Stimulated activated naive B cell treated with anti-CD40 and anti-IgM and Interleukin-4, amounts not matched to agents 10 μg/mL and 1 μg/mL and 100 μg/mL, for 72 hours (primary cell): ENCODE data around the gene SULT2B1.

ENCODE experiments used
- ATAC-seq, 2 donors: fragments of 150-1000 bp; cut with Tn5 transposase; replicated peaks; 2 replicates each; pipeline ENCODE4 v1.10.0; 2021; ENCODE audit warnings: moderate library complexity in 1 of 2
- DNase-seq: peaks from one replicate; pipeline ENCODE4 v3.0.0; 2021
- H3K27ac Mint-ChIP-seq: one replicate; pipeline ENCODE4 v1.8.0; 2022; ENCODE audit warnings: mild to moderate bottlenecking, mixed read lengths
- H3K27me3 Mint-ChIP-seq, 2 donors: one replicate each; pipeline ENCODE4 v1.8.0; 2022; ENCODE audit warnings: mixed read lengths in 2 of 2
- H3K36me3 Mint-ChIP-seq, 2 donors: one replicate each; pipeline ENCODE4 v1.8.0; 2022; ENCODE audit warnings: mixed read lengths in 2 of 2, mild to moderate bottlenecking in 1 of 2
- H3K4me1 Mint-ChIP-seq, 2 donors: one replicate each; pipeline ENCODE4 v1.8.0; 2022; ENCODE audit warnings: mixed read lengths in 2 of 2, mild to moderate bottlenecking in 1 of 2
- H3K4me3 Mint-ChIP-seq, 2 donors: one replicate each; pipeline ENCODE4 v1.8.0; 2022; ENCODE audit warnings: mild to moderate bottlenecking in 2 of 2, mixed read lengths in 2 of 2, moderate library complexity in 1 of 2
- H3K9me3 Mint-ChIP-seq, 2 donors: one replicate each; pipeline ENCODE4 v1.8.0; 2022; ENCODE audit warnings: mixed read lengths in 2 of 2, mild to moderate bottlenecking in 1 of 2

The SULT2B1 gene

GRCh38 chr19:48618916-48619691 is 67.1 kb downstream of the SULT2B1 start, which contains the start of the genes RPL18 and SPHK2:
TSS of gene RPL18 (minus strand) at chr19:48619178. CDS start at chr19:48619143, 35 bp downstream.
TSS of gene SPHK2 (plus strand) at chr19:48619506. CDS start at chr19:48620515, 1,009 bp downstream.
- ATAC-seq (peak; percentile 86 to 89), DNase-seq (peak; percentile 98)
- no peaks in the 10 kb centered on the region for H3K27me3 Mint-ChIP-seq
- H3K36me3 Mint-ChIP-seq: peaks cover 58 to 70% of the 10 kb centered on the region in 2 donors
- no peaks in the 10 kb centered on the region for H3K9me3 Mint-ChIP-seq
- H3K4me3 Mint-ChIP-seq: peak within 1 kb of the TSS; percentile 89 to 99
- peaks cover 44 to 72% of the 10 kb centered on the region in 2 donors for H3K4me1 Mint-ChIP-seq
- peak within 1 kb of the TSS; percentile 100 for H3K27ac Mint-ChIP-seq

- Mint-ChIP-seq H3K27me3 (no peaks in the 10 kb centered on the region), H3K4me1 (peaks cover 46 to 80% of the 10 kb centered on the region in 2 donors), H3K9me3 (no peaks in the 10 kb centered on the region), H3K4me3 (peak overlapping the region; percentile 89 to 99), H3K36me3 (peaks cover 55 to 63% of the 10 kb centered on the region in 2 donors), H3K27ac (peak overlapping the region; percentile 100)
- no peak for DNase-seq
- ATAC-seq: no peak
Measured at GRCh38 chr19:48619692-48620585, 68.0 kb downstream of the SULT2B1 start.

GRCh38 chr19:48623556-48624066 is 71.6 kb downstream of the SULT2B1 start:
- peak overlapping the region; percentile 94 for H3K27ac Mint-ChIP-seq
- peak overlapping the region; percentile 87 for H3K4me3 Mint-ChIP-seq
- no peaks in the 10 kb centered on the region for H3K9me3 Mint-ChIP-seq
- H3K36me3 Mint-ChIP-seq: peaks cover 24 to 30% of the 10 kb centered on the region in 2 donors
- DNase-seq (no peak), ATAC-seq (no peak)
- peaks cover 48 to 72% of the 10 kb centered on the region in 2 donors for H3K4me1 Mint-ChIP-seq
- no peaks in the 10 kb centered on the region for H3K27me3 Mint-ChIP-seq

GRCh38 chr19:48624067-48624594 is 72.2 kb downstream of the SULT2B1 start:
- Mint-ChIP-seq H3K36me3 (peaks cover 21 to 29% of the 10 kb centered on the region in 2 donors), H3K9me3 (no peaks in the 10 kb centered on the region), H3K4me1 (peaks cover 48 to 69% of the 10 kb centered on the region in 2 donors), H3K4me3 (peak overlapping the region; percentile 87), H3K27me3 (no peaks in the 10 kb centered on the region), H3K27ac (peak overlapping the region; percentile 94)
- peak; percentile 78 to 81 for ATAC-seq
- DNase-seq: peak; percentile 95

- DNase-seq (no peak), ATAC-seq (no peak)
- peak overlapping the region; percentile 87 for H3K4me3 Mint-ChIP-seq
- no peaks in the 10 kb centered on the region for H3K9me3 Mint-ChIP-seq
- H3K27ac Mint-ChIP-seq: peak overlapping the region; percentile 94
- H3K36me3 Mint-ChIP-seq: peaks cover 24 to 31% of the 10 kb centered on the region in 2 donors
- H3K27me3 Mint-ChIP-seq: no peaks in the 10 kb centered on the region
- H3K4me1 Mint-ChIP-seq: peaks cover 42 to 61% of the 10 kb centered on the region in 2 donors
Measured at GRCh38 chr19:48624791-48625723, 73.1 kb downstream of the SULT2B1 start.

- H3K27me3 Mint-ChIP-seq: no peaks in the 10 kb centered on the region
- peak overlapping the region; percentile 66 for H3K27ac Mint-ChIP-seq
- H3K36me3 Mint-ChIP-seq: peaks cover 26 to 38% of the 10 kb centered on the region in 2 donors
- DNase-seq (no peak), ATAC-seq (no peak)
- H3K4me3 Mint-ChIP-seq: peak overlapping the region in 1 of 2 donors; percentile 87
- H3K4me1 Mint-ChIP-seq: peaks cover 42 to 65% of the 10 kb centered on the region in 2 donors
- no peaks in the 10 kb centered on the region for H3K9me3 Mint-ChIP-seq
Measured at GRCh38 chr19:48625891-48626327, 73.9 kb downstream of the SULT2B1 start.

GRCh38 chr19:48627201-48627864 is 75.4 kb downstream of the SULT2B1 start:
- DNase-seq: no peak
- ATAC-seq: peak; percentile 25 to 33
- Mint-ChIP-seq H3K27me3 (no peaks in the 10 kb centered on the region), H3K4me1 (peaks cover 34 to 63% of the 10 kb centered on the region in 2 donors), H3K4me3 (no peak overlapping the region), H3K36me3 (peaks cover 22 to 31% of the 10 kb centered on the region in 2 donors), H3K27ac (peak overlapping the region; percentile 73), H3K9me3 (no peaks in the 10 kb centered on the region)

GRCh38 chr19:48627865-48628314 is 75.9 kb downstream of the SULT2B1 start:
- no peak overlapping the region for H3K27ac Mint-ChIP-seq
- peaks cover 36 to 64% of the 10 kb centered on the region in 2 donors for H3K4me1 Mint-ChIP-seq
- DNase-seq (no peak), ATAC-seq (no peak)
- peaks cover 22 to 29% of the 10 kb centered on the region in 2 donors for H3K36me3 Mint-ChIP-seq
- H3K9me3 Mint-ChIP-seq: no peaks in the 10 kb centered on the region
- H3K4me3 Mint-ChIP-seq: no peak overlapping the region
- H3K27me3 Mint-ChIP-seq: no peaks in the 10 kb centered on the region

- no peak overlapping the region for H3K4me3 Mint-ChIP-seq
- H3K9me3 Mint-ChIP-seq: no peaks in the 10 kb centered on the region
- H3K27ac Mint-ChIP-seq: peak overlapping the region; percentile 85
- H3K27me3 Mint-ChIP-seq: no peaks in the 10 kb centered on the region
- DNase-seq: no peak
- peaks cover 37 to 65% of the 10 kb centered on the region in 2 donors for H3K4me1 Mint-ChIP-seq
- H3K36me3 Mint-ChIP-seq: peaks cover 17 to 23% of the 10 kb centered on the region in 2 donors
- no peak for ATAC-seq
Measured at GRCh38 chr19:48628486-48629296, 76.7 kb downstream of the SULT2B1 start.

- ATAC-seq (no peak), DNase-seq (no peak)
- Mint-ChIP-seq H3K4me1 (peaks cover 35 to 65% of the 10 kb centered on the region in 2 donors), H3K27ac (no peak overlapping the region), H3K4me3 (no peak overlapping the region), H3K9me3 (no peaks in the 10 kb centered on the region), H3K27me3 (no peaks in the 10 kb centered on the region), H3K36me3 (peaks cover 13 to 20% of the 10 kb centered on the region in 2 donors)
Measured at GRCh38 chr19:48629297-48629598, 77.3 kb downstream of the SULT2B1 start.

- Mint-ChIP-seq H3K4me3 (no peak overlapping the region), H3K9me3 (no peaks in the 10 kb centered on the region), H3K27me3 (no peaks in the 10 kb centered on the region), H3K4me1 (peaks cover 33 to 65% of the 10 kb centered on the region in 2 donors), H3K27ac (no peak overlapping the region), H3K36me3 (peaks cover 12 to 20% of the 10 kb centered on the region in 2 donors)
- ATAC-seq: no peak
- DNase-seq: no peak
Measured at GRCh38 chr19:48629599-48630295, 77.8 kb downstream of the SULT2B1 start.
